PC-3 (cell line): Measurements from ENCODE around the gene ANKRD62. TPM values are rescaled to one million over a fixed set of nuclear protein-coding genes. Genes with fewer than 3 reads are reported as not detected.

Source experiments
- ATAC-seq: fragments of 200-7000 bp; cut with Tn5 transposase; 2 replicates; pipeline ENCODE4 v1.9.1; 2020; ENCODE audit warnings: mild to moderate bottlenecking, moderate library complexity
- BruUV-seq: library from RNA; stranded (reverse); fragments of 400-500 nt; replicated peaks from 2 replicates; lab custom pipeline; 2021; lab: Mats Ljungman, UMichigan
- CTCF ChIA-PET: fragments of 300-600 bp; sonication (Branson Sonifier 250); formaldehyde crosslinking; loops from one replicate; lab custom pipeline; 2022; ENCODE audit warnings: antibody characterized with exemption; lab: Charles Lee
- POLR2A ChIA-PET: fragments of 300-600 bp; sonication (Branson Sonifier 250); formaldehyde crosslinking; loops from one replicate; lab custom pipeline; 2022; ENCODE audit warnings: antibody characterized with exemption; ENCODE audit not compliant: unreplicated experiment; lab: Charles Lee
- DNase-seq: peaks from one replicate; pipeline ENCODE4 v3.0.0-alpha.2; 2015
- H2AFZ ChIP-seq: fragments of 300-600 bp; sonication (generic); 2 replicates; pipeline ENCODE4 v1.6.0; 2016; ENCODE audit warnings: antibody characterized with exemption, low read length
- H3F3A ChIP-seq: fragments of 300-600 bp; sonication (generic); one replicate; pipeline ENCODE4 v1.6.0; 2017; ENCODE audit warnings: antibody characterized with exemption, low read length, control low read depth, mild to moderate bottlenecking; ENCODE audit not compliant: unreplicated experiment
- H3K27ac ChIP-seq: fragments of 300-600 bp; sonication (generic); 2 replicates; pipeline ENCODE4 v1.5.1; 2016; ENCODE audit warnings: mild to moderate bottlenecking, low read length
- H3K27me3 ChIP-seq: fragments of 300-600 bp; sonication (generic); 2 replicates; pipeline ENCODE4 v1.6.1; 2016; ENCODE audit warnings: low read length, mixed read lengths
- H3K36me3 ChIP-seq: fragments of 300-600 bp; sonication (generic); 2 replicates; pipeline ENCODE4 v1.6.1; 2016; ENCODE audit warnings: low read depth, mixed run types, low read length, mixed read lengths
- H3K4me1 ChIP-seq: fragments of 300-600 bp; sonication (generic); 2 replicates; pipeline ENCODE4 v1.5.1; 2016; ENCODE audit warnings: low read length; ENCODE audit not compliant: insufficient read depth
- H3K4me2 ChIP-seq: fragments of 300-600 bp; sonication (generic); 2 replicates; pipeline ENCODE4 v1.6.0; 2016; ENCODE audit warnings: low read length
- H3K4me3 ChIP-seq: fragments of 300-600 bp; sonication (generic); 2 replicates; pipeline ENCODE4 v1.5.1; 2016; ENCODE audit warnings: mild to moderate bottlenecking, low read length, mixed read lengths
- H3K79me2 ChIP-seq: fragments of 300-600 bp; sonication (generic); 2 replicates; pipeline ENCODE4 v1.6.1; 2017; ENCODE audit warnings: low read length, mixed read lengths
- H3K9ac ChIP-seq: fragments of 300-600 bp; sonication (generic); 2 replicates; pipeline ENCODE4 v1.6.0; 2016; ENCODE audit warnings: mild to moderate bottlenecking, low read length
- H3K9me2 ChIP-seq: fragments of 300-600 bp; sonication (generic); replicated peaks from 2 replicates; pipeline ENCODE4 v1.6.1; 2016; ENCODE audit warnings: mixed run types, low read length, mixed read lengths
- H3K9me3 ChIP-seq: fragments of 300-600 bp; sonication (generic); 2 replicates; pipeline ENCODE4 v1.6.1; 2016; ENCODE audit warnings: low read length, mixed read lengths
- H4K20me1 ChIP-seq: fragments of 300-600 bp; sonication (generic); 2 replicates; pipeline ENCODE4 v1.6.1; 2016; ENCODE audit warnings: low read length, mixed read lengths
- CTCF ChIP-seq: fragments of 300-600 bp; sonication (generic); conservative IDR thresholded peaks from 2 replicates; pipeline ENCODE4 v1.5.1; 2017; ENCODE audit warnings: antibody characterized with exemption, low read depth, mild to moderate bottlenecking, low read length
- EZH2 ChIP-seq: fragments of 300-600 bp; sonication (generic); IDR thresholded peaks from one replicate; pipeline ENCODE4 v1.6.1; 2017; ENCODE audit warnings: antibody characterized with exemption, mild to moderate bottlenecking, low read length; ENCODE audit not compliant: unreplicated experiment
- EZH2phosphoT487 ChIP-seq: fragments of 300-600 bp; sonication (generic); IDR thresholded peaks from 2 replicates; pipeline ENCODE4 v1.6.1; 2018; ENCODE audit warnings: mild to moderate bottlenecking, antibody characterized with exemption, low read length, borderline replicate concordance
- intact Hi-C: fragments of 100-400 bp; cut with micrococcal nuclease; formaldehyde crosslinking; loops from 2 replicates; pipeline ENCODE4 v1.9.0; 2023
- total RNA-seq: library from RNA; depleted of rRNA; stranded (reverse); fragments of >200 nt; gene quantifications from 2 replicates; pipeline ENCODE4 v1.2.3, GENCODE V29; 2014

ANKRD62 gene
- total RNA-seq, 1 experiment from 2014 or later = not detected

- ATAC-seq (no peak), DNase-seq (no peak)
- ChIA-PET CTCF (no interaction called here), POLR2A (no interaction called here)
- no peak overlapping the region for H3K9ac ChIP-seq
- no peak overlapping the region for H2AFZ ChIP-seq
- H3F3A ChIP-seq = no peaks in the 10 kb centered on the region
- no peak overlapping the region for H3K4me2 ChIP-seq
- no peak for TF ChIP-seq EZH2
- TF ChIP-seq EZH2phosphoT487 = no peak
- TF ChIP-seq CTCF = no peak
- H4K20me1 ChIP-seq = no peaks in the 10 kb centered on the region
- H3K9me3 ChIP-seq = no peaks in the 10 kb centered on the region
- H3K79me2 ChIP-seq = no peaks in the 10 kb centered on the region
- no peaks in the 10 kb centered on the region for H3K4me1 ChIP-seq
- no TSS peak for BruUV-seq
- no peak overlapping the region for H3K4me3 ChIP-seq
- 0 out of 2 replicates have a peak, but pooled peaks cover 2% of the 10 kb centered on the region for H3K27me3 ChIP-seq
- intact Hi-C loops = no loop called here
- H3K9me2 ChIP-seq = no peaks in the 10 kb centered on the region
- no peaks in the 10 kb centered on the region for H3K36me3 ChIP-seq
- H3K27ac ChIP-seq = no peak overlapping the region
Observed at GRCh38 chr18:12088096-12088495, 5.5 kb upstream of the ANKRD62 start.

- DNase-seq (no peak), ATAC-seq (no peak)
- intact Hi-C loops = no loop called here
- Histone ChIP-seq H3K36me3 (no peaks in the 10 kb centered on the region), H4K20me1 (no peaks in the 10 kb centered on the region), H3K4me2 (no peak overlapping the region), H3K9me2 (no peaks in the 10 kb centered on the region), H3K4me1 (no peaks in the 10 kb centered on the region), H3K9ac (no peak overlapping the region), H3K79me2 (no peaks in the 10 kb centered on the region), H3K4me3 (no peak overlapping the region), H3K27ac (no peak overlapping the region), H2AFZ (no peak overlapping the region), H3K27me3 (no peaks in the 10 kb centered on the region), H3K9me3 (no peaks in the 10 kb centered on the region), H3F3A (no peaks in the 10 kb centered on the region)
- TF ChIP-seq EZH2phosphoT487 = no peak
- TF ChIP-seq EZH2 = no peak
- no peak for TF ChIP-seq CTCF
- POLR2A ChIA-PET = no interaction called here
- BruUV-seq = no TSS peak
- CTCF ChIA-PET = no interaction called here
Observed at GRCh38 chr18:12088731-12089375, 4.8 kb upstream of the ANKRD62 start.

- no peak for ATAC-seq
- ChIA-PET CTCF (no interaction called here), POLR2A (interaction anchor here (0.6 kb wide), 1 partner anchor 12 kb away, joined by 4 read pairs; no protein-coding TSS in a partner anchor)
- Histone ChIP-seq H3K79me2 (no peaks in the 10 kb centered on the region), H3K36me3 (no peaks in the 10 kb centered on the region), H4K20me1 (no peaks in the 10 kb centered on the region), H3K4me1 (peaks cover 2% of the 10 kb centered on the region), H3K4me3 (no peak overlapping the region), H3K9ac (no peak overlapping the region), H3K4me2 (no peak overlapping the region), H2AFZ (no peak overlapping the region), H3K27me3 (no peaks in the 10 kb centered on the region), H3K9me2 (no peaks in the 10 kb centered on the region), H3K9me3 (no peaks in the 10 kb centered on the region), H3K27ac (no peak overlapping the region), H3F3A (no peaks in the 10 kb centered on the region)
- no peak for TF ChIP-seq EZH2
- no peak for TF ChIP-seq CTCF
- no peak for TF ChIP-seq EZH2phosphoT487
- DNase-seq = no peak
- intact Hi-C loops = loop anchor here (1.0 kb wide), 3 partner anchors 30 to 180 kb away; no protein-coding TSS in a partner anchor
- no TSS peak for BruUV-seq
Observed at GRCh38 chr18:12091538-12092141, 2.0 kb upstream of the ANKRD62 start.
